HG02885 (cell line): ENCODE data around the gene ZRANB2.

Experiments
- ATAC-seq: cut with Tn5 transposase; IDR thresholded peaks from one replicate; pipeline ENCODE4 v1.9.1; 2021; ENCODE audit warnings: mild to moderate bottlenecking; ENCODE audit not compliant: unreplicated experiment, poor library complexity

ZRANB2 gene

GRCh38 chr1:71072273-71072672 is 8.6 kb downstream of the ZRANB2 start:
- no peak for ATAC-seq

GRCh38 chr1:71071720-71072119 is 9.1 kb downstream of the ZRANB2 start:
- no peak for ATAC-seq

GRCh38 chr1:71068325-71069240 is 12.3 kb downstream of the ZRANB2 start:
- peak; percentile 96 for ATAC-seq

GRCh38 chr1:71054791-71055190 is 26.0 kb downstream of the ZRANB2 start:
- ATAC-seq: no peak

GRCh38 chr1:71054281-71054731 is 26.5 kb downstream of the ZRANB2 start:
- peak; percentile 15 for ATAC-seq

- ATAC-seq: peak; percentile 26
Observed at GRCh38 chr1:71053758-71054157, 27.1 kb downstream of the ZRANB2 start.

GRCh38 chr1:71053146-71053545 is 27.7 kb downstream of the ZRANB2 start:
- no peak for ATAC-seq

- peak; percentile 66 for ATAC-seq
Observed at GRCh38 chr1:71049951-71050598, 30.8 kb downstream of the ZRANB2 start.

GRCh38 chr1:71047635-71048607 is 32.9 kb downstream of the ZRANB2 start, which contains the start of gene PTGER3:
TSS of gene PTGER3 (minus strand) at chr1:71047816. CDS start at chr1:71047577, 239 bp downstream.
- peak; percentile 44 for ATAC-seq

GRCh38 chr1:71046891-71047634 is 33.8 kb downstream of the ZRANB2 start:
- peak; percentile 25 for ATAC-seq

GRCh38 chr1:71045463-71046028 is 35.3 kb downstream of the ZRANB2 start:
- no peak for ATAC-seq

- no peak for ATAC-seq
Observed at GRCh38 chr1:71044833-71045232, 36.0 kb downstream of the ZRANB2 start.

- ATAC-seq: no peak
Observed at GRCh38 chr1:71043065-71043464, 37.8 kb downstream of the ZRANB2 start.

- no peak for ATAC-seq
Observed at GRCh38 chr1:71041806-71042205, 39.0 kb downstream of the ZRANB2 start.

- ATAC-seq: no peak
Observed at GRCh38 chr1:71039661-71040262, 41.1 kb downstream of the ZRANB2 start.

GRCh38 chr1:71038942-71039341 is 41.9 kb downstream of the ZRANB2 start:
- ATAC-seq: no peak

- ATAC-seq: no peak
Observed at GRCh38 chr1:71037829-71038620, 42.8 kb downstream of the ZRANB2 start.

GRCh38 chr1:71037066-71037465 is 43.8 kb downstream of the ZRANB2 start:
- no peak for ATAC-seq
